ENCODE measurements around the gene SDK1.

DNA sequence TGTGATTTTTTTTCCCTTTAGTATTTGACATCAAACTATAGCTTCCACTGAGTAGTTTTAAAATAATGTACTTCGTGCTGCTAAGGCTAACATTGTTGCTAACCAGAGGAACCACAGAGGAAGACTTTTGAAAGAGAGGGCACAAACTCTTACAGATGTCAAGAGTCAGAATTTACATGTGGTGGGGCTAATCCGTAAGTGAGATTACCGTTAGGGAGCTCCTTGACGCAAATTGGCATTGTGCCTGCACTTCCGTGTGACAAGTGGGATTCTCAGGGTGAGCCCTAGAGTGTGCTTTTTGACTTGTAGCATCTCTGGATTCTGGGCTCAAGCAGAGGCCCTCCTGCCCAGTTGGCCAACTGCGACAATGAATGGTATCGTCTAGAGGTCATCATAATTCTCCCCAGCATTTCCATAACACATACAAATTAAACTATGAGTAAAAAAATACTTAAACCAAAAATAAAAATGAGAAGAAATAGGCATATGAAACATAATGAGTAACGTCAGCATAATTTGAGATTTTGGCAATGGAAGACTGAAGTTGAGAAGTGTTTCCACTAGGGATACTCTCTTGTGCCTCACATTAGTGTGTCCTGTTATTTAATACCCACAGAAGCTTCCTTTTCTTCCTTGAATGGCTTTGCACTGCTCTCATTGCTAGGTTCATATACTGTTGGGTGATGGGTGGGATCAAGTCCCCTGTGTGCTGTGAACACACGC is 164.0 kb downstream of the SDK1 start:
- no peak for TF ChIP-seq CTCF (conservative IDR thresholded peaks at IDR 0.05)
- TF ChIP-seq ZFX (IDR thresholded peaks at IDR 0.05), result no peak
